Mesothelial cell of epicardium (in vitro differentiated cells): ENCODE data around the gene SLC23A2. TPM values are rescaled to one million over a fixed set of nuclear protein-coding genes. Genes with fewer than 3 reads are reported as not detected.
"Not testable (repeated sequence)": the region's sequence is repeated elsewhere in the genome, so short reads cannot be mapped to it uniquely, and the experiment has no call there.

Experiments used
- DNase-seq, 2 experiments: peaks; one replicate each; pipeline ENCODE4 v3.0.0; 2021; ENCODE audit warnings: low spot score in 2 of 2; ENCODE audit not compliant: unreplicated experiment in 2 of 2
- H3K27ac Mint-ChIP-seq: 2 replicates; pipeline ENCODE4 v1.8.0; 2021; ENCODE audit warnings: mixed read lengths
- H3K27me3 Mint-ChIP-seq: 2 replicates; pipeline ENCODE4 v1.8.0; 2021; ENCODE audit warnings: low read depth, mixed read lengths
- H3K36me3 Mint-ChIP-seq: 2 replicates; pipeline ENCODE4 v1.8.0; 2021; ENCODE audit warnings: mixed read lengths
- H3K4me1 Mint-ChIP-seq: 2 replicates; pipeline ENCODE4 v1.8.0; 2021; ENCODE audit warnings: mixed read lengths
- H3K4me3 Mint-ChIP-seq: 2 replicates; pipeline ENCODE4 v1.8.0; 2021; ENCODE audit warnings: mild to moderate bottlenecking, moderate library complexity, mixed read lengths
- H3K9me3 Mint-ChIP-seq: 2 replicates; pipeline ENCODE4 v1.8.0; 2021; ENCODE audit warnings: mixed read lengths
- CTCF ChIP-seq: fragments of 200-600 bp; sonication (generic); IDR thresholded peaks from one replicate; pipeline ENCODE4 v1.5.0; 2021; ENCODE audit warnings: antibody characterized with exemption; ENCODE audit not compliant: unreplicated experiment
- total RNA-seq: library from RNA; stranded (reverse); gene quantifications from 3 replicates; pipeline ENCODE4 v1.2.1, GENCODE V29; 2021

Gene SLC23A2
- total RNA-seq, 1 donor from 2014 or later = 33.7 TPM

- H3K36me3 Mint-ChIP-seq = no peaks in the 10 kb centered on the region
- no peak overlapping the region for H3K27ac Mint-ChIP-seq
- no peak overlapping the region for H3K4me3 Mint-ChIP-seq
- H3K27me3 Mint-ChIP-seq = no peaks in the 10 kb centered on the region
- H3K9me3 Mint-ChIP-seq = no peaks in the 10 kb centered on the region
- H3K4me1 Mint-ChIP-seq = no peaks in the 10 kb centered on the region
- no peak for DNase-seq
- TF ChIP-seq CTCF = no peak
Observed at GRCh38 chr20:5020760-5021159, 19.4 kb upstream of the SLC23A2 start.

- H3K36me3 Mint-ChIP-seq = no peaks in the 10 kb centered on the region
- no peak overlapping the region for H3K27ac Mint-ChIP-seq
- no peak for TF ChIP-seq CTCF
- H3K27me3 Mint-ChIP-seq = no peaks in the 10 kb centered on the region
- DNase-seq = no peak
- H3K4me3 Mint-ChIP-seq = no peak overlapping the region
- H3K4me1 Mint-ChIP-seq = peaks cover 3% of the 10 kb centered on the region
- no peaks in the 10 kb centered on the region for H3K9me3 Mint-ChIP-seq
Observed at GRCh38 chr20:5013682-5014447, 12.6 kb upstream of the SLC23A2 start.

- Mint-ChIP-seq H3K4me3 (no peak overlapping the region), H3K36me3 (no peaks in the 10 kb centered on the region), H3K27me3 (peaks cover under 1% of the 10 kb centered on the region), H3K9me3 (no peaks in the 10 kb centered on the region), H3K4me1 (peaks cover 7% of the 10 kb centered on the region), H3K27ac (no peak overlapping the region)
- no peak for TF ChIP-seq CTCF
- DNase-seq = no peak
Observed at GRCh38 chr20:5008759-5009158, 7.4 kb upstream of the SLC23A2 start.

- Mint-ChIP-seq H3K4me3 (no peak overlapping the region), H3K27me3 (peaks cover 14% of the 10 kb centered on the region), H3K36me3 (no peaks in the 10 kb centered on the region), H3K4me1 (peaks cover 16% of the 10 kb centered on the region), H3K9me3 (no peaks in the 10 kb centered on the region), H3K27ac (no peak overlapping the region)
- no peak for TF ChIP-seq CTCF
- DNase-seq = no peak
Observed at GRCh38 chr20:5005326-5005725, 4.0 kb upstream of the SLC23A2 start.

GRCh38 chr20:5004825-5005224 is 3.5 kb upstream of the SLC23A2 start:
- H3K36me3 Mint-ChIP-seq, DNase-seq, H3K9me3 Mint-ChIP-seq, H3K4me3 Mint-ChIP-seq, H3K27ac Mint-ChIP-seq: not testable (repeated sequence)
- H3K27me3 Mint-ChIP-seq = peaks cover 14% of the 10 kb centered on the region
- peaks cover 20% of the 10 kb centered on the region for H3K4me1 Mint-ChIP-seq

- no peaks in the 10 kb centered on the region for H3K36me3 Mint-ChIP-seq
Observed at GRCh38 chr20:5003626-5004025, 2.3 kb upstream of the SLC23A2 start.

More at GRCh38 chr20:5003626-5004025, 2.3 kb upstream of the SLC23A2 start:
- no peak overlapping the region for H3K27ac Mint-ChIP-seq
- no peak for DNase-seq
- no peak overlapping the region for H3K4me3 Mint-ChIP-seq
- H3K9me3 Mint-ChIP-seq = no peaks in the 10 kb centered on the region
- TF ChIP-seq CTCF = no peak
- H3K27me3 Mint-ChIP-seq = peaks cover 14% of the 10 kb centered on the region
- peaks cover 18% of the 10 kb centered on the region for H3K4me1 Mint-ChIP-seq
